ENCODE data around the gene RHEB. TPM values are rescaled to one million over a fixed set of nuclear protein-coding genes. Genes with fewer than 3 reads are reported as not detected.

Gene RHEB
- total RNA-seq, 4 donors from 2014 or later, result 107 to 229 (median 155) TPM

GRCh38 chr7:151451156-151451555 lies 68.5 kb downstream of the RHEB start:
- ATAC-seq, result no peak
- Histone ChIP-seq H3K4me3 (no peak overlapping the region), H3K27me3 (no peaks in the 10 kb centered on the region), H3K36me3 (no peaks in the 10 kb centered on the region), H3K9me3 (no peaks in the 10 kb centered on the region), H3K27ac (no peak overlapping the region), H3K4me1 (peaks cover 0 to 10% (median 0%) of the 10 kb centered on the region in 3 donors)
- WGBS, 2 donors (ENCODE audit: low coverage in 1 of 2), result 55 to 60% methylated on average over 1 to 2 of the region's 5 CpGs
- no peak for TF ChIP-seq CTCF (IDR thresholded peaks at IDR 0.05)
- no peak for TF ChIP-seq POLR2A (IDR thresholded peaks at IDR 0.05)
- no peak for TF ChIP-seq POLR2AphosphoS5 (IDR thresholded peaks at IDR 0.05)
- no peak for TF ChIP-seq EP300 (IDR thresholded peaks at IDR 0.05)

GRCh38 chr7:151449990-151450389 lies 69.7 kb downstream of the RHEB start:
- 79 to 92% methylated on average over 4 to 9 of the region's 9 CpGs for WGBS, 2 donors (ENCODE audit: low coverage in 1 of 2)
- no peaks in the 10 kb centered on the region for H3K36me3 ChIP-seq
- no peak overlapping the region for H3K4me3 ChIP-seq
- H3K4me1 ChIP-seq, result peaks cover 0 to 10% (median 0%) of the 10 kb centered on the region in 3 donors
- no peak for TF ChIP-seq POLR2AphosphoS5 (IDR thresholded peaks at IDR 0.05)
- no peak for TF ChIP-seq CTCF (IDR thresholded peaks at IDR 0.05)
- no peak for TF ChIP-seq POLR2A (IDR thresholded peaks at IDR 0.05)
- no peak for TF ChIP-seq EP300 (IDR thresholded peaks at IDR 0.05)
- H3K27me3 ChIP-seq, result no peaks in the 10 kb centered on the region
- H3K27ac ChIP-seq, result no peak overlapping the region
- H3K9me3 ChIP-seq, result no peaks in the 10 kb centered on the region
- ATAC-seq, result no peak

- TF ChIP-seq EP300 (IDR thresholded peaks at IDR 0.05) (no peak), POLR2AphosphoS5 (IDR thresholded peaks at IDR 0.05) (no peak), POLR2A (IDR thresholded peaks at IDR 0.05) (no peak), CTCF (IDR thresholded peaks at IDR 0.05) (peak in 3 of 4 experiments; percentile 75 to 85 (median 84))
- H3K36me3 ChIP-seq, result no peaks in the 10 kb centered on the region
- peak overlapping the region in 3 of 4 donors; percentile 46 to 87 (median 75) for H3K27ac ChIP-seq
- peaks cover 0 to 10% (median 0%) of the 10 kb centered on the region in 3 donors for H3K4me1 ChIP-seq
- peak overlapping the region; percentile 29 to 61 for H3K4me3 ChIP-seq
- peak; percentile 88 for ATAC-seq
- H3K9me3 ChIP-seq, result no peaks in the 10 kb centered on the region
- WGBS, 2 donors (ENCODE audit: low coverage in 1 of 2), result 0 to 11% methylated on average over 8 to 12 of the region's 61 CpGs
- no peaks in the 10 kb centered on the region for H3K27me3 ChIP-seq
Measured at GRCh38 chr7:151448261-151449252, 71.1 kb downstream of the RHEB start.

DNA sequence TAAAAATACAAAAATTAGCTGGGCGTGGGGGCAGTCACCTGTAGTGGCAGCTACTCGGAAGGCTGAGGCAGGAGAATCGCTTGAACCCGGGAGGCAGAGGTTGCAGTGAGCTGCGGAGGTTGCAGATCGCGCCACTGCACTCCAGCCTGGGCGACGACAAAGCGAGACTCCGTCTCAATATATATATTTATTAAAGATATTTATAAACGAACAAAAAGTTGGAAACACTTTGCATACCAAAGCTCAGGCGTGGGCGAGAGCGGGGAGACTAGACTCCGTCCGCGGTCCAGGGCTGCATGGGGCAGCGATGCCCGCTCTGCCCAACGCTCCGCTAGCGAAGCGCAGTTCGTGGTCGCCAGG lies 71.8 kb downstream of the RHEB start:
- Histone ChIP-seq H3K36me3 (no peaks in the 10 kb centered on the region), H3K27ac (peak overlapping the region in 3 of 4 donors; percentile 46 to 87 (median 75)), H3K9me3 (no peaks in the 10 kb centered on the region), H3K4me3 (peak overlapping the region; percentile 29 to 61), H3K4me1 (peaks cover 0 to 10% (median 0%) of the 10 kb centered on the region in 3 donors), H3K27me3 (no peaks in the 10 kb centered on the region)
- TF ChIP-seq POLR2AphosphoS5 (IDR thresholded peaks at IDR 0.05) (no peak), CTCF (IDR thresholded peaks at IDR 0.05) (no peak), POLR2A (IDR thresholded peaks at IDR 0.05) (no peak), EP300 (IDR thresholded peaks at IDR 0.05) (no peak)
- ATAC-seq, result no peak
- 73 to 94% methylated on average over 5 to 12 of the region's 26 CpGs for WGBS, 2 donors (ENCODE audit: low coverage in 1 of 2)

Data from gastroesophageal sphincter (tissue), 4 donors.